Neutrophil (primary cell): ENCODE data around the gene TUBB4A.
"Not testable (repeated sequence)": the region's sequence is repeated elsewhere in the genome, so short reads cannot be mapped to it uniquely, and the experiment has no call there.

Source experiments
- H3K27ac ChIP-seq: fragments of 200-600 bp; sonication (generic); 2 replicates; pipeline ENCODE4 v1.5.1; 2016; ENCODE audit warnings: mild to moderate bottlenecking, moderate library complexity
- H3K27me3 ChIP-seq: fragments of 200-600 bp; sonication (generic); 2 replicates; pipeline ENCODE4 v1.6.0; 2016; ENCODE audit warnings: mild to moderate bottlenecking
- H3K36me3 ChIP-seq: fragments of 200-600 bp; sonication (generic); 2 replicates; pipeline ENCODE4 v1.5.1; 2017
- H3K4me1 ChIP-seq, 2 experiments: fragments of 200-600 bp in 1 of 2; sonication (generic) in 1 of 2; 1 replicate in 1 of 2; 2 replicates in 1 of 2; pipeline versions ENCODE4 v1.5.1 to v1.6.1; 2013 to 2016; ENCODE audit warnings: low read depth in 1 of 2, low read length in 1 of 2, mild to moderate bottlenecking in 1 of 2, moderate library complexity in 1 of 2; ENCODE audit not compliant: control insufficient read depth in 1 of 2, insufficient read depth in 1 of 2
- H3K4me3 ChIP-seq, 2 experiments: fragments of 200-600 bp in 1 of 2; sonication (generic) in 1 of 2; 1 replicate in 1 of 2; 2 replicates in 1 of 2; pipeline ENCODE4 v1.5.1; 2013 to 2016; ENCODE audit warnings: low read depth in 1 of 2, low read length in 1 of 2, mild to moderate bottlenecking in 1 of 2, moderate library complexity in 1 of 2
- H3K9me3 ChIP-seq: fragments of 200-600 bp; sonication (generic); 2 replicates; pipeline ENCODE4 v1.5.1; 2016
- CTCF ChIP-seq: fragments of 200-600 bp; sonication (generic); IDR thresholded peaks from 2 replicates; pipeline ENCODE4 v1.5.1; 2016; ENCODE audit warnings: antibody characterized with exemption

Gene TUBB4A

GRCh38 chr19:6514926-6515544, 12.9 kb upstream of the TUBB4A start:
- Histone ChIP-seq H3K36me3 (no peaks in the 10 kb centered on the region), H3K27me3 (peaks cover 11% of the 10 kb centered on the region), H3K27ac (no peak overlapping the region), H3K9me3 (no peaks in the 10 kb centered on the region), H3K4me1 (peaks cover 21% of the 10 kb centered on the region in 2 experiments), H3K4me3 (no peak overlapping the region)
- TF ChIP-seq CTCF = no peak

GRCh38 chr19:6514089-6514488, 12.0 kb upstream of the TUBB4A start:
- Histone ChIP-seq H3K27me3 (peaks cover 2% of the 10 kb centered on the region), H3K4me3 (no peak overlapping the region), H3K9me3 (no peaks in the 10 kb centered on the region), H3K27ac (no peak overlapping the region), H3K36me3 (no peaks in the 10 kb centered on the region), H3K4me1 (peaks cover 21% of the 10 kb centered on the region in 2 experiments)
- TF ChIP-seq CTCF = no peak

GRCh38 chr19:6510618-6511017, 8.5 kb upstream of the TUBB4A start:
- Histone ChIP-seq H3K4me1 (no peaks in the 10 kb centered on the region), H3K9me3 (no peaks in the 10 kb centered on the region), H3K27me3 (no peaks in the 10 kb centered on the region), H3K4me3 (no peak overlapping the region), H3K27ac (no peak overlapping the region), H3K36me3 (no peaks in the 10 kb centered on the region)
- no peak for TF ChIP-seq CTCF

GRCh38 chr19:6509118-6509971, 7.2 kb upstream of the TUBB4A start:
- no peak overlapping the region for H3K4me3 ChIP-seq
- H3K27ac ChIP-seq = no peak overlapping the region
- no peaks in the 10 kb centered on the region for H3K9me3 ChIP-seq
- no peaks in the 10 kb centered on the region for H3K36me3 ChIP-seq
- H3K4me1 ChIP-seq = no peaks in the 10 kb centered on the region
- H3K27me3 ChIP-seq = peaks cover 6% of the 10 kb centered on the region
- TF ChIP-seq CTCF = no peak

- H3K9me3 ChIP-seq, H3K36me3 ChIP-seq, H3K4me3 ChIP-seq: not testable (repeated sequence)
Observed at GRCh38 chr19:6508028-6508771, 6.1 kb upstream of the TUBB4A start.

More at GRCh38 chr19:6508028-6508771, 6.1 kb upstream of the TUBB4A start:
- not testable (repeated sequence) for H3K4me1 ChIP-seq, H3K27ac ChIP-seq
- H3K27me3 ChIP-seq = peaks cover 17% of the 10 kb centered on the region
